SIG-M5 (cell line): Measurements from ENCODE around the gene PCDHA1.

ENCODE experiments used
- DNase-seq: peaks from one replicate; lab custom pipeline; 2025; lab: John Stamatoyannopoulos, UW

Gene PCDHA1

DNA sequence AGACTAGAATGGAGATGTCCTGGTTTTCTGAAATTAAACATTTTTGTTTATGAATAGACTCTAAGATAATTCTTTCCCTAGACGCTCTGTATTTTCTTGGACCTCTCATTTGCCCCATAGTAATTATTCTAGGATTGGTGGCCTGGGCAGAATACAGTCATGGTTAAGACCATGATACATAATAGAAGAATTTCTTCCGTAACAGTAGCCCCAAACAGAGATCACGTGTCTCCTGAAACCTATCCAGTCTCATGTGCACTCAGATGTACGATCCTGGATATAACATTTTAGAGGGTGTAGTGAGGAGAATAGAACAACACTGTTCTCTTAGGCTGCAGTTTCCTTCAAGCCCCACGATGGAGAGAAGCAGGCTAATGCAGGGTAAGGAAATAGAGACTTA is 202.7 kb downstream of the PCDHA1 start:
- no peak for DNase-seq

DNA sequence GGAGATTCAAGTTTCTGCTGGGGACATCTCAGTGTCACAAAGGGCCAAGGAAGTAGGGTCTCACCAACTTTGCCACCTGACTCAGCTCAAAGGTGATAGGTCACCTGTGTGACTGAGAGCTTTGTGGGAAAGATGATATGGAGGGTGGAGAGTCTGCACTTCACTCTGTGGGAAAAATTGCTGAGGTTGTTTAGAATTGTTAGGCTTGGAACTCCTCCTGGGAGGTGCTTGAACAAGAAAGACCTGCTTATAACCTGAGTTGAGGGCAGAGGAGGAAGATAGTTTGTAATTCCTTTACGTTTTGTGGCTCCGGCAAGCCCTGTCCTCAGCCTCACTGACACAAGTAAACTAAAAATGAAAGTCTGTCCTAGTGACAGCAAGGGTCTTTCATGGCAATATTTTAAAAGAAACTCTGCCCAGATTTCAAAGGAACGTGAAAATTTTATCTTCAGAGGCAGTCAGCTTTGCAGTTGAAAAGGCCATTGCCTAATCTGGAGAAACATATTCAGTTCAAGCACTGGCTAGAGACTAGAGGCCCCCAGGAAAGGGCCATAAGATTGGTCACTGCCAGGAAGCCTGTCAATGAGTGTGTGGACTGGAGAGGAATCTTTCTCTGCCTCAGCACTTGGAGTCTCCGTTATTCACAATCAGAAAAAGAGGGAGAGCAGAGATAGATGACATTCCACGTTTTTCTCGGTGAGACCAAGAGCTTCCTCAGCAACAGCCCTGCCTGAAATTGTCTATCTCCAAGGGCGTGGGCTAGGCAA is 203.5 kb downstream of the PCDHA1 start:
- DNase-seq = no peak

DNA sequence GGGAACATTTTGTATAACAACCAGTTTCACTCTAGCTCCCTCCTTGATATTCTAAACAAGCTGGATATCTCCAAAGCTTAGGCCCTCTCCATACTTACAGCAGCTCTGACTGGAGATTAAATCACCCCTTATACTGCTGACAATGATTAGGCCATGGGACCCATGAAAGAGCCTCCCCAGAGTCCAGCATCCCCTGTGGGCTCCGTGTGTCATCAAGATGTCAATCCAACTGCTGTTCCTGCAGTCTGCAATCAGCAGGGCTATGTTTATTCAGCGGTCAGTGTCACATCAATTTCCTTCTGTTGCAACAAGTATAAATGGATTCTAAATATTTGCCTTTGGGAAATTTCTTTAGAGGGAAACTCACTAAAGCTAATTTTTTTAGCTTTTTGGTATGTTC is 206.9 kb downstream of the PCDHA1 start:
- no peak for DNase-seq

DNA sequence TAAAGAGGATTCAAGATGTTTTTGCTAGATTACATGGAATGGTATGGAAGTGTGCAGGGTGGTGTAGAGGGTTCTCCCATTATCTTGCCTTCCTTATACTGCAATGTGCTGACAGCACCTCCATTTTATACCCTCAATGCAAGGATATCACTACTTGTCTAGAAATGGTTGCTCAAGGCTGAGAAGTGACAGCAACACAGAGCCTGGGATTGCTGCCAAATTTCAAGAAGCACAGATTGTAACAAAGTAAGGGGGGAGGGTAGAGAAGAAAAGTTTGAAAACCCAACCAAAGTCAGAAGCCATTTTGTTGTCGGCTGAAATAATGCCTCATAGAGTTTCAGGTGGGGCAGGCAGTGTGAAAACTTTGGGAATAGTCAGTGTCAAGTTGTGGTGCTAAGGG is 210.1 kb downstream of the PCDHA1 start:
- no peak for DNase-seq

DNA sequence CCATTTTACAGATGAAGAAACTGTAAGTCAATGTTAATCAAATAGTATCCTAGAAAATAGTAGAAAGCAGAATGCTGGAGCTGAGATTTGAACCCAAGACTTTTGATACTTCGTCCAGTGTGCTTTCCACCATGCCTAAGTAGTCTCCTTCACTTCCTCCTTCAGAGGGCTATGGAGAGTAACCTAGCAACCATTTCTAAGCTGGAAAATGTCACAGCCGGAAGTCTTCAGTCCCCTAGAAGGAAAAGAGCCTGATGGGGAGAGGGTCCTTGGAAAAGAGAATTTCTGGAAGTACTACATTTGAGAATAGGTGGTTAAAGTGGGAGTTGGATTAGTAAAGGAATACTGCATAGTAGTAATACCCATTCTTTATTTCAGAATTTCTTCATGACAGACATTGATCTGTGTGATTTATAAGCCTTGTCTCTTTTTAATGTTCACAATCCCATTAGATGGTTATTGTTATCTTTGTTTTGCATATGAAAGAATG is 213.0 kb downstream of the PCDHA1 start:
- no peak for DNase-seq

DNA sequence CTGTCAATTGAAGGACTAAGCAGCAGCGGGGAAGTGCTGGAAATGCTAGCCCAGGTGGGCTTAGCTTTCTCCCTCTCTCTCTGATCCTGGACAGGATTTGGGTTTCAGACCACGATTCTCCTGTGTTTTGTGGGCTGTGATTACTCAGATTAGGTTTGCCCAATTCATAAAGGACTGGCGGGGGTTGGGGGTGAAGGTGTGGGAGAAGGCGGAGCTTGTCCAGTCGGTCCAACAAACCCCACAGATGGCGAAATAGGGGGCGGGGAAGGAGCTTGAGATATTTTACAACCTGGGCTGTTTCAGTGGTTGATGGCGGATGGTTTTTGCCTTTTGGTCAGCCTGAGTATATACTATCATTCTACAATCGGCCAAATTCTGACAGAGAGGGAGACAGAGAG is 215.5 kb downstream of the PCDHA1 start:
- no peak for DNase-seq

DNA sequence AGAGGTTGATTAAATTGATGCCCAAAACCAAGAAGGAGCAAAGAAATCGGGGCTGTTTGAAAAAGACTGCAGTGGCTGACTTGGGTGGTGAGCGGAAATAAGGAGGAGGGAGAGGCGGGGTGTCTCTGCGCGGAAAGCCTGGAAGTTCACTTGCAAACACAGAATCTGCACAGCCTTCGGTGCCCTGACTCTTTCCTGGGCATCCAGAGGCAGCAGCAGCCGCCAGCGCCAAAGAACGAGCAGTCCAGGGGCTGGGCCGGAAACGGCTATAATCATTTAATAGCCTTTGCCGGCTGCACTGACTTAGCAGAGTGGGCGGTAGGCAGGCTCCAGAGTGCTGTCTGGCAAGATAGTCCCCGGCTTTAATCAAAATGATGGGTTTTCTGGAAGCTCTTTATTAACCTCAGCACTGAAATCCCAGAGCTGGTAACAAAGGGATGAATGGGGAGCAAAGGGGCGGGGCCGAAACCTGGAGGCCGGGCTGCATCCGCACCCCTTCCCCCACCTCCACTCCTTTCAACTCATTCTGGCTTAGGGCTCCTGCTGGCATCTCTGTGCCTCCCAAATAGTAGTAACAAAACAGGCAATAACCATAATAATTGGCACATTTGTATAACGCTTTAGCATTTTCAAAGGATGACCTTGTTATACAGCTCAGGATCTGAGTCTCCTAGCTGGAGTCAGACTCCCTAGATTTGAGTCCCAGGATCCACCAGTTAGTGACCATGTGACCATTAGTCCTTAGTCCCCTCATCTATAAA is 216.1 kb downstream of the PCDHA1 start:
- DNase-seq = no peak

DNA sequence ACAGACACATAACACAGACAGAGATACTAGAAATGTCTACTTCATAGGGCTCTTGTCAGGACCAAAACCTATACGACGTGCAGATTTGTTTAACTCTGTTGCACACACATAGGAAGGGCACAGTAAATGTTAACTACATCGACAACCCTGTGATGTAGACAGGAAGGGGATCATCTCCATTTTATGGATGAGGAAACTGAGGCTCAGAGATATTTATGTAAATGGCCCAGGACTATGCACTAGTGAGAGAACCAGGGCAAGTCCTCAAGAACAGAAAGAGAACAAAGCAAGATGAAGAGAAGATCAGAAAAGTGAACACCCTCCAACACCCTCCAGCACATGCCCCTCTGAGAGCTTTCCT is 216.6 kb downstream of the PCDHA1 start:
- DNase-seq = no peak

DNA sequence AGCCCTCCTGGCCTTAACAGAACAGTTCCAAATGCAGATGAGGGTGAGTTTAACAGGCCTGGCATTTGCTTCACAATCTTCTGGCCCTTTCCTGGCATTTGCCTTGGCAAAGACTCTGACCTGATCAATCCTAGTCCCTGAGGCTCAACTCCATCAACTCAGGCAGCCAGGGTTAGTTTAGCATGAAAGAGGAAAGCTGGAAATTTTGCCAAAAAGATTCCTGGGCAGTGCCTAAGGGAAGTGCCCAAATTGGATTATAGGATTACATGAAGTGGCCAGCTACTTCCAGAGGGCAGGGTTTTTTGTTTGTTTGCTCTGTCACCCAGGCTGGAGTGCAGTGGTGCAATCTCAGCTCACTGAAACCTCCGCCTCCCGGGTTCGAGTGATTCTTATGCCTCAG is 217.1 kb downstream of the PCDHA1 start:
- no peak for DNase-seq

DNA sequence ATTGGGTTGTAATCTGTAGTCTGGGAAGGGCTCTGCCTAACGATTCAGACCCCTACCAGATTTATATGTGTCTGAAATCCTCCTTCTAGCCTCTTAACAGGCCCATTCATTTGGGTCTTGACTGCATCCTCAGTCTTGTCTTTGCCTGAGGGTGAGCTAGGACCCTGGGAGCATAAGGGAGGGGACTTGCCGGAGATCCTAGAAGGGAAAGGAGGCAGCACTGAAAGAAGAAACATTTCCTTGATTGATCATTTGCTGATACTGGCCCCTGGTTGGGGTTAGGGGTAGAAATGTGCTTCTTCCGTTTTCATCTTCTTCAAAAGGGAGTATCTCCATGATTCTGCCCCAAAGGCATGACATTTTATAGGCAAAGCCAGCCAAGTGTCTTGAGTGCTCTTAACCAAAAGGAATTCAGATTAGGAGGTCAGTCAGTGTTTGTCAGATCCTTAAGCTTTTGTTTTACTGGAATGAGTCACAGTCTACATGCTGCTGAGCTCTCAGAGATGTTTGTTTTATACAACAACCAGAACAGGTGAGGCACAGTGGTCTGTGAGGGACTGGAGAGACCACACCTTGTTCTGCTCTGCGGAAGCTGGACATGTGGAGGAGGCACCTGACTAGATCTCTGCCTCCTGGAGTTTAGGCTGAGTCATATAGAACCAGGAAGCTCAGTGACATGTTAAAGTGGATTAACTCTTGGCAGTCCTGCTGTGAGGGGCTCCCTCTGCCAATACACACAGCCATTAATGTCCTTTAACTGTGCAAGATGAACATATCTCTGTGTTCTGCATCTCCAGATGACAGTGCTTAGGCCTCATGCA is 218.1 kb downstream of the PCDHA1 start:
- DNase-seq = no peak

DNA sequence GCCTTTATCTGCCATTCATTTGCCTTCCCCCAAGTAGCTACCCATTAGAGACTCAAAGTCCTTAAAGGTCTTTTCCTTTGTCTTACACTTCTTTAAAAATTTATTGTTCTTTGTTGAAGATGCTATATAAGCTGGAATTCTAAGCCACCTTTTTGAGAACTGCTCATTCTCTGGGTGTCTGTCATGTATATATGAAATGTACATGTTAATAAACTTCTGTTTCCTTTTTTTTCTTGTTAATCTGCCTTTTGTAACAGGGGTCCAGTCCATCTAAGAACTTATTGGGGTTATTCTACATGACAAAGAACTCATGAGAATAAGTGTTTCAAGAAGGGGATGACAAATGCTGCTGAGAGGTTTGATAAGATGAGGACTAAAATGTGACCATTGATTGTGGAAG is 221.9 kb downstream of the PCDHA1 start:
- DNase-seq = no peak

DNA sequence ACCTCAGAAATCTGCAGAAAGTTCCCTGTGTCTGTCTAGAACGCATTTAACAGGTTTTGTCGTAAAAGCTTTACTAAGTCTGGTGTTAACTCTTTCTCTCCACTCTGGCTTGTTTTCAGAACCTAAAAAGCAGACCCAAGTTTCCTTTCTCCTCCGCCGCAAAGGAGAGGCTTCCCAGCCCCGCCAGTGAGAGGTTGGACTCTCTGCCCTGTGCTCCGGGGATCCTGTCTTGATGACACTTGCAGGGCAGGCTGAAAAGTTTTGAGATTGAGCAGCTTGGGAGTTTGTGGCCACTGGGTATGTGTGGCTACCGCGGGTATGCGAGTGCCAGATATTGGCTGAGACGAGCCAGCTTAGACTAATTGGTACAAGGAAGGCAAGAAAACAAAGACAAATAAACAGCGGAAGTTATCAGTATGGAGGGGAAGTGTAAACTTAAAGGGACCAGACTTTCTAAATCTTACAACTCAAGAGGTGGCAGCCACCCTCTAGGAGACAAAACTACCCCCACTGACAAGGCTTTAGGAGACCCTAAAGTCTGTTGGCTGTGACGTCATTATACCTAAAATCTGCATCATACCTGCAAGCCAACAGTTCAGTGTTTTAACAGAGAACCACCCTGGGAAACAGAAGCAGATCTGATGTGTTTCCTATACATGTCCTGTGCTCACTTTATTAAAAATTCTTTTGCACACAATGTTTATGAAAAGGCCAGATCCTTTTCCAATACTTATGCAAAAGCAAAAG is 224.3 kb downstream of the PCDHA1 start:
- DNase-seq = no peak

DNA sequence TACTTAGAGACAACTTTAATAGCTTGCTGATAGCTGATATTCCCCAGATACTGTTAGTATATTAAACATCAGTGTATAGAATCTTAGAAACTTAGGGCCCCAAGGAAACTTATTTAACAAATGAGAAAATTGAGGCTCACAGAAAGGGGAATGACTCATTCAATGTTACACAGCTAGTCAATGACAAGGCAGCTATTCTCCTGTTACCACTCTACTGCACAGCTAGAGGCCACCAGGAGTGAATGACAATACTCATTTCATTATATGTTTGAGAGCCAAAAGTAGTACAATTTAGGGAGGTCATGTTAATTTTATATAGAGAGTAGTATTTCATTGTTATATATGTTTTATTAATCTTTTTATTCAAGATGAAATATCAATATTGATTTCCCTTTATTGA is 232.0 kb downstream of the PCDHA1 start:
- no peak for DNase-seq

DNA sequence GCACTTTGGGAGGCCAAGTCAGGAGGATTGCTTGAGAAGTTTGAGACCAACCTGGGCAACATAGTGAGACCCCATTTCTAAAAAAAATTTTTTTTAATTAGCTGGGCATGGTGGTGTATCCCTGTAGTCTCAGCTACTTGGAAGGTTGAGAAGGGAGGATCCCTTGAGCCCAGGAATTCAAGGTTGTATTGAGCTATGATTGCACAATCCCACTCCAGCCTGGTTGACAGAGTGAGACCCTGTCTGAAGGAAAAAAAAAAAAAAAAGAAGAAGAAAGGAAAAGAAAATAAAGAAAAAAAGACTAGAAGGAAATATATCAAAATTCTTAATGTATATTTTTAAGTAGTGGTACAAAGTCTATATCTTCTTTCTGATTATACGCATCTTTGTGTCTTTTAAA is 236.4 kb downstream of the PCDHA1 start:
- DNase-seq = no peak

DNA sequence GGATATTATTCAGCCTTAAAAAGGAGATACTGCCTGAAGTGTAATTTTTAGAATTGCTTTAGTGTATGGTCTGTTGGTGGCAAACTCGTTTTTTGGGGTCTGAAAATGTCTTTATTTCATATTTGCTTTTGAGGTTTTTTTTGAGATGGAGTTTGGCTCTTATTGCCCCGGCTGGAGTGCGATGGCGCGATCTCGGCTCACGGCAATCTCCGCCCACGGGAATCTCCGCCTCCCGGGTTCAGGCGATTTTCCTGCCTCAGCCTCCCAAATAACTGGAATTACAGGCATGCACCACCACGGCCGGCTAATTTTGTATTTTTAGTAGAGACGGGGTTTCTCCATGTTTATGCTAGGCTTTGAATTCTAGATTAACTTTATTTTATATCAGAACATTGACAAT is 245.1 kb downstream of the PCDHA1 start:
- DNase-seq = no peak

DNA sequence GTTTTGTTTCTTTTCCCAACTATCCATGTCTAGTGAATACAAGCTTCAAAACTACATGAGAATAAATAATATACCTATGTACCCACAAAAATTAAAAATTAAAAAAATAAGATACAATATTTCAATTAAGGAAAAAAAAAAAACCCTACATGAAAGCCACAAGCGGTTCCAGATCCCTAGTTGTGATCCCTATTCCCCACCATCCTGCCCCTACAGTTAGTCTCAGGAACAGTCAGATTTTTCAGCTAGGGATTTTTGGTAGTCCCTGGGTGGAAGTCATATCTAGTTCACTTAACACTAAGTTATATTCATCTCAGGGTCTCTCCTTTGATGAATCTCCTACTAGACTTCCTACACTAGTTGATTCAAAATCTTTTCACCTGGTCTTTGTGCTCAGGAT is 246.7 kb downstream of the PCDHA1 start:
- DNase-seq = no peak

DNA sequence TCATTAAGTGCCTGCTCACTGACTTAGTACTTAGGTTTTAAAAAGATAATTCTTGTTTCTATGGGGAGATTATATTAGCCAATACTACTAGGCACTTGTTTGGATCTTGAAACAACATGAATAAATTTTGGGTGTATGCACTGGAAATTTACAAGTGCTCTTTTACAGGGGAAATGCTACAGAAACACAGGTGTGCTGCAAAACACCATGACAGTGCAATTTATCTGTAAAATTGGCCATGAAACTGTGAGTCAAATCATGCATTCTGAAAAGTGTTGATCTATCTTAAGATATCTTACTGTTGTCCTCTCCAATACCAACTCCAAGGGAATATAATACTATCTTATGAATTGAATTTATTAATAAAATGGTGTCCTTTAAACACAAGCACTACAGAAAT is 253.1 kb downstream of the PCDHA1 start:
- DNase-seq = no peak

DNA sequence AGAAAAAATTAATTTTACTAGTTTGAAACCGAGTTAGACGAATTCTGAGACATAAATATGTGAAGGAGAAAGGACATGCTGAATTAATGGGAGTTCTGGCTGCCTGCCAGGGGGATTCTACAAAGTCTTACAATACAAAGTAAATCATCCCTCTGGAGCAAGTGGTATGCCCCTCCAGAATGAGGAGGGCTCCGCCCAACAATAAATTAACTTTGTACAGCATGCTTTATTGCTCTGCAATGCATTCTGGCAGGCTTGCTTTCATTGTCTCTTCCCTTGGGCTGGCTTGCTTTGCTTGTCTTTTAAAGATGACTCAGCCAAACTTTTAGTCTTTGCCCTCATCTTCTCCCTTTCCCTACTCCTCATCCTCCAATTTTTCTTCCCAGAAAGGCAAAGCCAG is 253.6 kb downstream of the PCDHA1 start:
- DNase-seq = no peak

DNA sequence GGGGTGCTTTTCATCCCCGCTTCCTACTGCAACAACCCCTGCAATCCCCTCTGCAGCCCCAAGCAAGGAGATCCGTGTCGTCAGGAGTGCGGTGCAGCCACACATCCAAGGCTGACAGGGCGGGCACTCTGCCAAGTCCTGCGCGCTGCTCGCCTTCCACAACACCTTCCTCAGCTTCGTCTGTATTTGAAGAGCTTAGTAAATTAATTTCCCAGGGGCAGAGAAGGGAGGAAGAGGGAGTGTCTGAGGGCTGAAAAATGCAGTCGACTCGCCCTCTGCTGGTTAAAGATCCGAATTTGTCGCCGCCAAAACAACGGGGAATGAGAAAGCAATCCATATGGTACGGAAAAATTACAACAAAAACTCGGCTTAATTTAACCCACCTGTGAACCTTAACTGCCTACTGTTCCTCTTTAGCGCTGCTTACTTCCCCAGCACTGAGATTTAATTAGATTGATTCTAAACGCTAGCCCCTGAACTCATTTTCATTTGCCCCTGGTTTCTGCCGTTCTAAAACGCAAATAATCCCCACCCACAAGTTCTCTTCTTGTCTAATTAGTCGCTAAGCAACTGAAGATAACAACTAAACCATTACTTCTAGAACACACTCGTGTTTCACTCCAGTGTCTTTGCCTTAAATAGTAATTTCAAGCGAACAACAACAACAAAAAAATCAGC is 254.3 kb downstream of the PCDHA1 start:
- DNase-seq = no peak

DNA sequence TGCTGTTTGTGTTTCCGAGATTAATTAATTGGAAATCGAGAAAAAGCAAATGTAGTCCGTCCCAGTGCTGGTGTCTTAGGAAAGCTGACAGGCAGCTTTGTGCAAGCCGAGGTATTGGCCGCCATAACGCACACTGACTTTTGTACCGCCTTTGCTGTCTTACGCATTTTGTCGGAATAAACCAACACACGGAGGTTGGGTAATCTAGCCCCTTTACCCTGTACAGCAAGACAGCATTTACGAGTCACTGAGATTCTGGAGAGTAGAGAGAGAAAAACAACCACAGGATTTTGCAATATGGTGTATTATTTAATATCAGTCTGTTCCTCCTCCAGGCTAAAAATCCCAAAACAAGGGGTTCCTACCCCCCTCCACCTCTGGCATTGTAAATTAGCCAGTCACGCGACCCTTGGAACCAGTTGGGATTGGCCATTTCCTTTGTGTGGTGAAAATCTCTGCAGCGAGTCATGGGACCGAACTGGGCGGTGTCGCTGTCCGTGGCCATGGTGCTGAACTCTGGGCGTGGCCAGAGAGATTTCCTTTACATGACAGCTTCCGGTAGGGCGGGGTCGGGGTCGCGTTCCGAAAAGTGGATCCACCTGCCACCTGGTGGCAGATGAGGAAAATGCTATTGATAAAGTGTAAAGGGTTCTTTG is 255.0 kb downstream of the PCDHA1 start:
- no peak for DNase-seq

DNA sequence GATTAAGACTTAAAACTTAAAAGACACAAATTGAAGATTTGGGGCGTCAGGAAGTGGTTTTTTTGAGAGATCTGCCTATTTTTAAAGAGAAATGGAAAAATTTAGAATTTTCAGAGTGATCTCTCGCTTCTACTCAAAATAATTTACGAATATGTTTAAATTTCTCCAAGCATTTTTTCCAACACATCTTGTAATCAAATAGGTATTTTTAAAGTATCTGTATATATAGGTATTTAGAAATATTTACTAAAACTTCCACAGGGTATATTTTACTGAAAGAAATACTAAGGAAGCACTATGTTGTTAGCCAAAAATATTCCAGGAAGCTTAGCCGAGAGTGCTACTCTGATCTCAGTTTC is 255.5 kb downstream of the PCDHA1 start:
- DNase-seq = no peak
